H1 (cell line): ENCODE results near the gene CIAO2B.
A peak's percentile ranks its signal among the peaks of the same experiment; 100 is the strongest.

ENCODE experiments used
- BCL11A ChIP-seq, 2 experiments: IDR thresholded peaks; one replicate each; pipeline ENCODE4 v1.6.1; 2011; ENCODE audit warnings: low read depth in 2 of 2, low read length in 2 of 2, mild to moderate bottlenecking in 2 of 2
- CHD2 ChIP-seq: IDR thresholded peaks from 2 replicates; pipeline ENCODE4 v1.6.1; 2012; ENCODE audit warnings: low read length, improper control_type of control experiment
- EGR1 ChIP-seq: IDR thresholded peaks from 2 replicates; pipeline ENCODE4 v1.6.1; 2011; ENCODE audit warnings: low read depth, low read length, borderline replicate concordance
- EZH2 ChIP-seq: fragments of 200-600 bp; sonication (generic); IDR thresholded peaks from 2 replicates; pipeline ENCODE4 v1.7.1; 2012; ENCODE audit warnings: low read depth, mild to moderate bottlenecking, moderate library complexity, low read length, inconsistent platforms; ENCODE audit not compliant: severe bottlenecking
- GABPA ChIP-seq: IDR thresholded peaks from 2 replicates; pipeline ENCODE4 v1.6.1; 2011; ENCODE audit warnings: mild to moderate bottlenecking, low read length, moderate library complexity, borderline replicate concordance; ENCODE audit not compliant: insufficient read depth
- GTF2F1 ChIP-seq: IDR thresholded peaks from 2 replicates; pipeline ENCODE4 v1.6.1; 2012; ENCODE audit warnings: low read depth, low read length, improper control_type of control experiment, borderline replicate concordance
- JUN ChIP-seq: IDR thresholded peaks from 2 replicates; pipeline ENCODE4 v1.6.1; 2011; ENCODE audit warnings: low read depth, mild to moderate bottlenecking, improper control_type of control experiment, low read length
- MAFK ChIP-seq: IDR thresholded peaks from 2 replicates; pipeline ENCODE4 v1.6.1; 2012; ENCODE audit warnings: low read depth, mild to moderate bottlenecking, improper control_type of control experiment, low read length
- NANOG ChIP-seq: IDR thresholded peaks from 2 replicates; pipeline ENCODE4 v1.6.1; 2011; ENCODE audit warnings: low read length, low read depth, mild to moderate bottlenecking, inconsistent platforms; ENCODE audit not compliant: insufficient read depth, poor library complexity, severe bottlenecking
- POLR2A ChIP-seq, 2 experiments: IDR thresholded peaks; 1 replicate in 1 of 2; 2 replicates in 1 of 2; pipeline ENCODE4 v1.6.1; 2011; ENCODE audit warnings: low read depth in 2 of 2, low read length in 2 of 2, mild to moderate bottlenecking in 2 of 2; ENCODE audit errors: control extremely low read depth in 1 of 2
- SP1 ChIP-seq: IDR thresholded peaks from 2 replicates; pipeline ENCODE4 v1.6.1; 2011; ENCODE audit warnings: low read depth, low read length
- SUZ12 ChIP-seq: fragments of 200-600 bp; sonication (generic); IDR thresholded peaks from 2 replicates; pipeline ENCODE4 v1.6.1; 2012; ENCODE audit warnings: mild to moderate bottlenecking, inconsistent platforms, low read length, moderate library complexity, mixed read lengths
- TAF1 ChIP-seq: IDR thresholded peaks from 2 replicates; pipeline ENCODE4 v1.6.1; 2011; ENCODE audit warnings: mild to moderate bottlenecking, low read depth, low read length
- TF ChIP-seq, protein P1 (sequence below), 3 experiments: IDR thresholded peaks; 1 replicate in 2 of 3; 2 replicates in 1 of 3; pipeline versions ENCODE4 v1.5.1 to v1.6.1; 2011; ENCODE audit warnings: low read length in 3 of 3, mild to moderate bottlenecking in 3 of 3, inconsistent platforms in 2 of 3, low read depth in 1 of 3, moderate library complexity in 1 of 3; ENCODE audit not compliant: insufficient read depth in 1 of 3; ENCODE audit errors: control extremely low read depth in 1 of 3

DNA sequence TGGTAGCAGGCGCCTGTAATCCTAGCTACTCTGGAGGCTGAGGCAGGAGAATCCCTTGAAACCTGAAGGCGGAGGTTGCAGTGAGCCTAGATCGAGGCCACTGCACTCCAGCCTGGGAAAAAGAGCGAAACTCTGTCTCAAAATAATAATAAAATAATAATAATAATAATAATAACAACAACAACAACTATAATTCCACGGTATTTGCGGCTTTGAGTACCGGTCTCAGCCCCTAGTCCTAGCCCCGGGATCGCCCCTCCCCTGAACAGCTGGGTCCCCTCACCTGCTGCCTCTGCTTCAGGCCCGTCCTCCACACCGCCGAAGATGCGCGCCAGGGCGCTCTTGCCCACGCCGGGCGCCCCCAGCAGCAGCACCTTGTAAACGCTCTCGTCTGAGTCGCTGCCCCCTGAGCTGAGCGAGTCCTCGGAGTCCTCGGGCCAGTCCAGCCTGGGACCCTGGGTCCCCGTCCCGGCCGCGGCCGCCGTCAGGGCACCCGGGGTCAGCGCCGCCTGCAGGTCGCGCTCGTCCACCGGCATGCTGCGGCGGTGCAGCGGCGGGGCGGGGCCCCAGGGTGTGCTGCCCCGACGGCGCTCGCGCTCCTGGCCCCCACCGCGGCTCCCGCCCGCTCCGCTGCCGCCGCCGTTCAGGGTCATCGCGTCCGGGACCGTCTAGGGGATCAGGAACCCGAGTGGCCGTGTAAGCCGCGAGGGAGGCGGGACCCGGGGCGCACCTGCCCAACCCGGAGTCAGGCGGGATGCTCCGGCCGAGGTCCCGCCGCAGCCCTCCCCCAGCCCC is 9.5 kb downstream of the CIAO2B start:
- 0 out of 2 replicates have a peak, but pooled peaks have one; percentile 39 for TF ChIP-seq GABPA
- no peak for TF ChIP-seq SP1
- TF ChIP-seq MAFK = no peak
- no peak for TF ChIP-seq EGR1
- TF ChIP-seq SUZ12 = no peak
- TF ChIP-seq TAF1 = no peak
- no peak for TF ChIP-seq EZH2
- no peak for TF ChIP-seq JUN
- TF ChIP-seq NANOG = no peak
- TF ChIP-seq, protein P1, sequence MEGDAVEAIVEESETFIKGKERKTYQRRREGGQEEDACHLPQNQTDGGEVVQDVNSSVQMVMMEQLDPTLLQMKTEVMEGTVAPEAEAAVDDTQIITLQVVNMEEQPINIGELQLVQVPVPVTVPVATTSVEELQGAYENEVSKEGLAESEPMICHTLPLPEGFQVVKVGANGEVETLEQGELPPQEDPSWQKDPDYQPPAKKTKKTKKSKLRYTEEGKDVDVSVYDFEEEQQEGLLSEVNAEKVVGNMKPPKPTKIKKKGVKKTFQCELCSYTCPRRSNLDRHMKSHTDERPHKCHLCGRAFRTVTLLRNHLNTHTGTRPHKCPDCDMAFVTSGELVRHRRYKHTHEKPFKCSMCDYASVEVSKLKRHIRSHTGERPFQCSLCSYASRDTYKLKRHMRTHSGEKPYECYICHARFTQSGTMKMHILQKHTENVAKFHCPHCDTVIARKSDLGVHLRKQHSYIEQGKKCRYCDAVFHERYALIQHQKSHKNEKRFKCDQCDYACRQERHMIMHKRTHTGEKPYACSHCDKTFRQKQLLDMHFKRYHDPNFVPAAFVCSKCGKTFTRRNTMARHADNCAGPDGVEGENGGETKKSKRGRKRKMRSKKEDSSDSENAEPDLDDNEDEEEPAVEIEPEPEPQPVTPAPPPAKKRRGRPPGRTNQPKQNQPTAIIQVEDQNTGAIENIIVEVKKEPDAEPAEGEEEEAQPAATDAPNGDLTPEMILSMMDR (IDR thresholded peaks at IDR 0.05; ENCODE audit: control extremely low read depth in 1 of 3, insufficient read depth in 1 of 3, low read depth in 1 of 3, low read length in 3 of 3) = peak; percentile 66 to 83 (median 82)
- TF ChIP-seq CHD2 = no peak
- TF ChIP-seq BCL11A (IDR thresholded peaks at IDR 0.05; ENCODE audit: low read depth in 2 of 2, low read length in 2 of 2) = no peak
- TF ChIP-seq GTF2F1 = no peak
- no peak for TF ChIP-seq POLR2A (IDR thresholded peaks at IDR 0.05; ENCODE audit: control extremely low read depth in 1 of 2, low read depth in 2 of 2, low read length in 2 of 2)
